IgD-negative memory B cell (primary cell): ENCODE measurements around the gene LMTK2. TPM values are rescaled to one million over a fixed set of nuclear protein-coding genes. Genes with fewer than 3 reads are reported as not detected.

ENCODE experiments used
- H3K27ac Mint-ChIP-seq, 3 donors: one replicate each; pipeline ENCODE4 v1.8.0; 2020 to 2022; ENCODE audit warnings: mild to moderate bottlenecking in 3 of 3, mixed read lengths in 3 of 3, moderate library complexity in 1 of 3
- H3K27me3 Mint-ChIP-seq: one replicate; pipeline ENCODE4 v1.8.0; 2021; ENCODE audit warnings: mixed read lengths
- H3K36me3 Mint-ChIP-seq: one replicate; pipeline ENCODE4 v1.8.0; 2020; ENCODE audit warnings: mild to moderate bottlenecking, mixed read lengths
- H3K4me1 Mint-ChIP-seq, 3 donors: one replicate each; pipeline ENCODE4 v1.8.0; 2020 to 2022; ENCODE audit warnings: mixed read lengths in 3 of 3, mild to moderate bottlenecking in 1 of 3
- H3K4me3 Mint-ChIP-seq, 4 donors: one replicate each; pipeline ENCODE4 v1.8.0; 2020 to 2022; ENCODE audit warnings: mild to moderate bottlenecking in 4 of 4, mixed read lengths in 4 of 4, moderate library complexity in 3 of 4
- H3K9me3 Mint-ChIP-seq, 3 donors: one replicate each; pipeline ENCODE4 v1.8.0; 2020 to 2021; ENCODE audit warnings: mixed read lengths in 3 of 3, mild to moderate bottlenecking in 1 of 3
- polyA plus RNA-seq: library from polyadenylated mRNA; unstranded; fragments of 300-500 nt; fragmentation: Illumina TruSeq; gene quantifications from one replicate; pipeline ENCODE4 v1.2.3, GENCODE V29; 2021

The LMTK2 gene
- polyA plus RNA-seq, 1 donor from 2014 or later, result 1.6 TPM

GRCh38 chr7:98168904-98169621, 62.4 kb downstream of the LMTK2 start:
- Mint-ChIP-seq H3K27ac (no peak overlapping the region), H3K4me3 (no peak overlapping the region), H3K36me3 (peaks cover 5% of the 10 kb centered on the region), H3K9me3 (no peaks in the 10 kb centered on the region), H3K4me1 (peaks cover 3 to 4% (median 4%) of the 10 kb centered on the region in 3 donors), H3K27me3 (no peaks in the 10 kb centered on the region)

GRCh38 chr7:98170966-98171365, 64.3 kb downstream of the LMTK2 start:
- Mint-ChIP-seq H3K27me3 (no peaks in the 10 kb centered on the region), H3K36me3 (peaks cover 8% of the 10 kb centered on the region), H3K4me3 (peak overlapping the region in 1 of 4 donors; percentile 39), H3K4me1 (peaks cover 1 to 4% (median 3%) of the 10 kb centered on the region in 3 donors), H3K27ac (peak overlapping the region in 1 of 3 donors; percentile 63), H3K9me3 (no peaks in the 10 kb centered on the region)

GRCh38 chr7:98171449-98171848, 64.8 kb downstream of the LMTK2 start:
- peaks cover 7% of the 10 kb centered on the region for H3K36me3 Mint-ChIP-seq
- peaks cover 1 to 3% (median 2%) of the 10 kb centered on the region in 3 donors for H3K4me1 Mint-ChIP-seq
- no peak overlapping the region for H3K4me3 Mint-ChIP-seq
- no peaks in the 10 kb centered on the region for H3K9me3 Mint-ChIP-seq
- H3K27me3 Mint-ChIP-seq, result no peaks in the 10 kb centered on the region
- no peak overlapping the region for H3K27ac Mint-ChIP-seq

DNA sequence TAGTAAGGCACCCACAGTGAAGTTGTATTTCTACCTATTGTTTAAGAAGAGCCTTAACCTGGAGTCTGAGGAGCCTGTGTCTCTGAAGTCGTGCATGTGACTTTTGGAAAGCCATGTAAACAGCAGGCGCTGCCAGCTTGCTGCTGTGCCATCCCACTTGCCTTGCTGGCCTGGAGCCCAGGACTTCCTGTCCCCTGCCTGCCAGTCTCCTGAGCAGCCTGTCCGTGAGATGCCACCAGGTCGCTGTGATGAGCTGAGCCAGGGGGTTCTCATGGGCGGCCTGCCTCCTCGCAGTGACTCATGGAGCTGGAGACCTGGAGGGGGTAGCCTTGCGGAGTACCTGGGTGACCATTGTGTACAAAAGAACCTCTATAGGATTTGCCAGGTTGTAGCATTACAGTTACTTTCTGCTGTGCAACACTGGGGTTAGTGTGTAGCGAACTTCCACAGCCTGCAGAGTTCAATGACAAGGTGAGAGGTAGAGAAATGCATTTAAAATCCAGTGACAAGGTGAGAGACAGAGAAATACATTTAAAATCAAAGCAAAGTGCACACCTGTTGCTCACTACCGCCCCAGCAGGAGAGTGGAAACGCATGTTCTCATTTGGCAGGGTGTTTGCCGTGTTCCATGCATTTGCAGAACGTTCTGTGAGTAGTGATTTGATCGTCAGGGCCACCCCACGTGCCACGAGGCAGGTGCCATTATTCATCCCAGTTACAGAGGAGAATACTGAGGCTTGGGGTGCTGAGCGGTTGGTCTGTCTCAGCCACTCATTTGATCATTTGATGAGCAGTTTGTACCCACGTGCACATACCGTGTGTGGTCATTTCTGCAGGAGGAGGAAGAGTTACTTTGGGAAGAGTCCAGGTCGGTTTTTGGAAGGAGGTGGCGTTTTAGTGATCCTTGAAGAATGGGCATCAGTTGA, 67.9 kb downstream of the LMTK2 start:
- Mint-ChIP-seq H3K4me1 (no peaks in the 10 kb centered on the region), H3K9me3 (no peaks in the 10 kb centered on the region), H3K4me3 (no peak overlapping the region), H3K36me3 (peaks cover 7% of the 10 kb centered on the region), H3K27me3 (no peaks in the 10 kb centered on the region), H3K27ac (no peak overlapping the region)

DNA sequence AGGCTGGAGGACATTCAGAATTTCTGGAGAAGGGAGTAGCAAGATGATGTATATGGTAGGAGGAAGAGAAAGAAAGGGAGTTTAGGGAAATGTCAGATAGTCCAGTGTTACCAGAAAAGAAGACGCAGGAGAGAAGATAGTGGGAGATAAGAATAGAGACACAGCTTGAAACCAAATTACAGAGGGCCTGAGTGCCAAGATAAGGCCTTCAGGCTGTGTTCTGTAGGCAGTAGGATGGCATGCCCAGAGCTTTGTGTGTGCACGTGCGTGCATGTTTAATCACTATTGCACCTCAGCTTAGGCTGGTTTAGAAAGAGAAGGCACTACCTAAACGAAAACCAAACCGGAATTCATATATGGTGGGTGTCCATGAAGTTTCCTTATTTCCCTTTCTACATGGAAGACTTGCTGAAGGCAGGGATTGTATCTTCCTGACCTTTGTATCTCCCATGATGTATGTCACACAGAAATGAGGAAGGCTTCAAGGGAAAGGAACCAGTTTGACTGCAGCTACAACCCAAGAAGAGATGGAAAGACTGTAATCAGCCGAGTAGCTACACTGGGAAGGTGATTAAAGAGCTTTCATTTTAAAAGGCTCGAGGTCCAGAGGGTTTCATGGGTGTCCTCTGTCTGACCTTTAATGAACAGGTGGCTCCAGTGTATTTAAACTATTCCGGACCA, 68.7 kb downstream of the LMTK2 start:
- H3K4me3 Mint-ChIP-seq, result no peak overlapping the region
- no peaks in the 10 kb centered on the region for H3K9me3 Mint-ChIP-seq
- H3K27me3 Mint-ChIP-seq, result no peaks in the 10 kb centered on the region
- no peaks in the 10 kb centered on the region for H3K4me1 Mint-ChIP-seq
- no peak overlapping the region for H3K27ac Mint-ChIP-seq
- H3K36me3 Mint-ChIP-seq, result peaks cover 7% of the 10 kb centered on the region

DNA sequence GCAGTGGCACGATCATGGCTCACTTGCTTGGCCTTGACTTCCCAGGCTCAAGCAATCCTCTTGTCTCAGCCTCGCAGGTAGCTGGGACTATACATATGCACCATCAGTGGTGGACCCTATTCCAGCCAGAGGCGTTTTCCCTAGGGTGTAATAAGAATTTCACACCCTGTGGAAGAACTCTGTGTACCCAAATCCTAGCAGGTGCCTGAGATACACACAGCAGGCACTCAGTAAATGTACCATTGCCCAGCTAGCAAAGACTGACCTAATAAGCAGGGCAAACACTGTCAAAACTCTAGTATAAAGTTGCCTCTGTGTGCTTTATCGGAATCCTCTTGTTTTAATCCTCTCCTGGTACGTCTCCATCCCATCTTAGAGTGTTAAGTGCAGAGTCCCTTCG, 70.9 kb downstream of the LMTK2 start:
- Mint-ChIP-seq H3K9me3 (no peaks in the 10 kb centered on the region), H3K4me3 (no peak overlapping the region), H3K36me3 (peaks cover 7% of the 10 kb centered on the region), H3K4me1 (no peaks in the 10 kb centered on the region), H3K27ac (no peak overlapping the region), H3K27me3 (no peaks in the 10 kb centered on the region)

DNA sequence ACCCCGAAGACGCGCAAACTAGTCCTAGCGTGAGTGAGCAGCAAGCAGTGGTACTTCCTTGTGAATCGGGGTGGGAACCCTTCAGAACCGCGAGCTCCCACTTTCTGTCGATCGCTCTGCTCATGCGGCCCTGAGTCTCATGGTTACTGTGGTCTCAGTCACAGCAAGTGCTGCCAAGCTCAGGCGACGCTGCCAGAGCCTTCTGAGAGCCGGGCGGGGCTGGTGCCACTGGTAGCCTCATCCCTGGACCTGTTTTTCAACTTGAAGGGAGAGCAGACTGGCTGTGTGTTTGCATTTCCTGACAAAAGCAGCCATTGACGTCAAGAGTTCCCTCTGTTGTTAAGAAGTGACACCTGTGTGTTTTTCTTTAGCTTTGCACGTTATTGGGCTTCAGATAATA, 71.7 kb downstream of the LMTK2 start:
- Mint-ChIP-seq H3K9me3 (no peaks in the 10 kb centered on the region), H3K4me3 (no peak overlapping the region), H3K4me1 (no peaks in the 10 kb centered on the region), H3K27ac (peak overlapping the region in 1 of 3 donors; percentile 2), H3K36me3 (peaks cover 7% of the 10 kb centered on the region), H3K27me3 (no peaks in the 10 kb centered on the region)

GRCh38 chr7:98178762-98179490, 72.3 kb downstream of the LMTK2 start:
- H3K27ac Mint-ChIP-seq, result no peak overlapping the region
- peaks cover 0 to 2% (median 0%) of the 10 kb centered on the region in 3 donors for H3K9me3 Mint-ChIP-seq
- peaks cover 7% of the 10 kb centered on the region for H3K36me3 Mint-ChIP-seq
- no peaks in the 10 kb centered on the region for H3K27me3 Mint-ChIP-seq
- no peaks in the 10 kb centered on the region for H3K4me1 Mint-ChIP-seq
- H3K4me3 Mint-ChIP-seq, result no peak overlapping the region

GRCh38 chr7:98180751-98181150, 74.1 kb downstream of the LMTK2 start:
- no peak overlapping the region for H3K4me3 Mint-ChIP-seq
- no peaks in the 10 kb centered on the region for H3K4me1 Mint-ChIP-seq
- H3K36me3 Mint-ChIP-seq, result peaks cover 4% of the 10 kb centered on the region
- peaks cover 0 to 2% (median 0%) of the 10 kb centered on the region in 3 donors for H3K9me3 Mint-ChIP-seq
- H3K27me3 Mint-ChIP-seq, result no peaks in the 10 kb centered on the region
- peak overlapping the region in 1 of 3 donors; percentile 22 for H3K27ac Mint-ChIP-seq

GRCh38 chr7:98185101-98185500, 78.4 kb downstream of the LMTK2 start:
- Mint-ChIP-seq H3K36me3 (peaks cover 17% of the 10 kb centered on the region), H3K4me1 (peaks cover 2 to 9% (median 4%) of the 10 kb centered on the region in 3 donors), H3K4me3 (no peak overlapping the region), H3K27ac (no peak overlapping the region), H3K9me3 (peaks cover 0 to 5% (median 3%) of the 10 kb centered on the region in 3 donors), H3K27me3 (no peaks in the 10 kb centered on the region)

GRCh38 chr7:98186452-98187137, 79.9 kb downstream of the LMTK2 start:
- Mint-ChIP-seq H3K27me3 (no peaks in the 10 kb centered on the region), H3K9me3 (peaks cover 2 to 5% (median 3%) of the 10 kb centered on the region in 3 donors), H3K4me3 (no peak overlapping the region), H3K27ac (no peak overlapping the region), H3K4me1 (peaks cover 2 to 9% (median 4%) of the 10 kb centered on the region in 3 donors), H3K36me3 (peaks cover 21% of the 10 kb centered on the region)

- H3K36me3 Mint-ChIP-seq, result peaks cover 20% of the 10 kb centered on the region
- H3K9me3 Mint-ChIP-seq, result peaks cover 2 to 5% (median 3%) of the 10 kb centered on the region in 3 donors
- no peak overlapping the region for H3K4me3 Mint-ChIP-seq
- H3K4me1 Mint-ChIP-seq, result peaks cover 2 to 9% (median 4%) of the 10 kb centered on the region in 3 donors
- H3K27ac Mint-ChIP-seq, result no peak overlapping the region
- no peaks in the 10 kb centered on the region for H3K27me3 Mint-ChIP-seq
These were observed 80.5 kb downstream of the LMTK2 start for GRCh38 chr7:98187138-98187502.

DNA sequence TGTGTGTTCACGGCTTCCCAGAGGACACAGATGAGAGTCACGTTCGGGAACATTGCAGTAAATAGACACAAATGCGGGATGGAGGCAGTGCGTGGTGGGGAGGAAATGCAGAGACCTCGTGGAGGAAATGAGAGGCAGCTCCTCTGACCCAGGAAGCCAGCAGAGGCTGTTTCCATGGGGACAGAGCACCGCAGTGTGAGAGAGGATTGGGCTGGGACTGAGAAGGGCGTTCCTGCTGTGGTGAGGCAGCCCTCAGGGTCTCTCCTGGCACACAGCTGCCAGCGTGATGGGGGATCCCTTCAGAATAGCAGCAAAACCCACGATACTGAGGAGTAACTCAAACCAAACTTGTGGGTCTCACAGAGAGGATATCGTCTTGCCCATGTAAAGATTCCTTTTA, 82.9 kb downstream of the LMTK2 start:
- peaks cover 2 to 9% (median 4%) of the 10 kb centered on the region in 3 donors for H3K4me1 Mint-ChIP-seq
- H3K4me3 Mint-ChIP-seq, result no peak overlapping the region
- peaks cover 25% of the 10 kb centered on the region for H3K36me3 Mint-ChIP-seq
- H3K27ac Mint-ChIP-seq, result no peak overlapping the region
- H3K9me3 Mint-ChIP-seq, result peaks cover 2 to 3% (median 3%) of the 10 kb centered on the region in 3 donors
- H3K27me3 Mint-ChIP-seq, result no peaks in the 10 kb centered on the region
